ENCODE results near the gene AMIGO3.

DNA sequence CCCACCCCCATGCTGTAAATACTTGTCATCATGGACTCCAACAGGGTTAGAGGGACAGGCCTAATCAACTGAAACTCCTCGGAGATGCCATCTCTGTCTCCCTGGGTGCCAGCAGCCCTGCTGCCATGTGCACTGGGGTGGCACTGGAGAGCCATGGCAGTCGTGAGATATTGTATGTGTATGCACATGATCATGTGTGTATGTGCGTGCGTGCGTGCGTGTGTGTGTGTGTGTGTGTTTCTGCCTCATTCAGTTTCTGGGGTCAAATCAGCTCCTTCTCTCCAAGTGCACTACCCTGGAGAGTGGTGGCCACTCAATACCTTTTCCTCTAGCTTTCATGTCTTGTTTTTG, 48.6 kb downstream of the AMIGO3 start:
- TF ChIP-seq CTCF (IDR thresholded peaks at IDR 0.05) (no peak), POLR2A (IDR thresholded peaks at IDR 0.05) (no peak)
